NCI-H748 (cell line): ENCODE results near the gene SERPIND1.
"Not testable (repeated sequence)": the region's sequence is repeated elsewhere in the genome, so short reads cannot be mapped to it uniquely, and the experiment has no call there.

ENCODE experiments used
- DNase-seq: peaks from one replicate; lab custom pipeline; 2025; ENCODE audit not compliant: unreplicated experiment; lab: John Stamatoyannopoulos, UW

SERPIND1 gene

DNA sequence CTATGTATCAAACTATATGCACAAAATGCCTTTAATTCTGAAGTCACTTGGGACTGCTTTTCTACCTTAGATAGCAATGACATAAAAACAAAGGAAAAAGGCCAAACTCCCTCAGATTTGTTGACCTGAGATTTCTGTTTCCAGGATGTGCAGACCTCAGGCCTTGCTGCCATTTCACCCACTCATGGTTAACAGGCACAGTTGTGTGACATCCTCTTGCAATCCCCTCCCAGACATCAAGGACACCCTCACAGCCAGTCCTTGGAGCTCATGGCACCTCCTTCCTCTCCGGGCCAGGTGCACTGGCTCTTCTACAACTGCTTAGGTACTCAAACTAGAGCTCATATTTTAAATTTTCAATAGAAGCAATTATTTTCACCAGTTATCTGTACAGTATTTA, 37.3 kb downstream of the SERPIND1 start:
- DNase-seq = no peak

DNA sequence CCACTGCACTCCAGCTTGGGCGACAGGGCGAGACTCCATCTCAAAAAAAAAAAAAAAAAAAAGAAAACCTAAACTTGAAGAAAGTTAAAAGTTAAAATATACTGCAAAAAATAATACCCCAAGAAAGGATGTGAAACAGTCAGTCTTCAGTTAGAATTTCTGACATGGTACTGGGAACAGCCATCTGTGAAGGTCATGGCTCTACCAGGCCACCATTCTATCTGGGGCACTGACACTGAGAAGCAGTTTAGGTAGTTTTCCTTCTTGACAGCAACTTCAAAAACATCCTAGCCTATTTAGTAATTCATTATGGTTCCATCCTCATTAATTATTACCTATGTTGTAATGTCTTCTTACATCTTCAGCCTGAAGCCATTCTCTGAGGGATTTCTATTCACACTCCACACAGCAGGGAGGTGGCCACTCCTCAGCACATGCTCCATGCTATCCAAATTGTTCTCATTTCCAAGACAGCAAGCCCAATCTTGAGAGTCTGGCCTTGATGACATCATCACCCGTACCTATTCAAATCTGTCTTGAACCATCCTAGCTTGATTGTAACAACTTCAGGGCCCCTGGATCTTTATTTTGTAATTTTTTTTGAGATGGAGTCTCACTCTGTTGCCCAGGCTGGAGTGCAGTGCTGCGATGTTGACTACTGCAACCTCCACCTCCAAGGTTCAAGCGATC, 38.2 kb downstream of the SERPIND1 start:
- no peak for DNase-seq

DNA sequence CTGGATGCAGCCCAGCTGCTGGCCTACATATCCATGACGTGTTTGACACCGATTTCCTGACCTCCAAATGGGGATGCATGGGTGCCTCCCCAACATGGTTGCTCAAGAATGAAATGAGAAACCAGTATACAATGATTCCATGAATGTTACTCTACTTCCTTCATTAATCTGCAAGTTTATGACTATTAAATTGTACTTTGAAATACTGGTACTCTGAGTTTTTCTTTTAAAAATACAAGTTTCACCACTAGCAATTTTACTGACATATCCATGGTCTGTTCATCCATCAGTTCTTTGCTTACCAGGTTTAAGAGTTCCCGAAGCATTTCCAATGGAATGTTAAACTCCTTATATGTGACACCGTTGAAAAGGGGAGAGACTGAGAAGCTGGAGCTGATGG, 39.1 kb downstream of the SERPIND1 start:
- no peak for DNase-seq

DNA sequence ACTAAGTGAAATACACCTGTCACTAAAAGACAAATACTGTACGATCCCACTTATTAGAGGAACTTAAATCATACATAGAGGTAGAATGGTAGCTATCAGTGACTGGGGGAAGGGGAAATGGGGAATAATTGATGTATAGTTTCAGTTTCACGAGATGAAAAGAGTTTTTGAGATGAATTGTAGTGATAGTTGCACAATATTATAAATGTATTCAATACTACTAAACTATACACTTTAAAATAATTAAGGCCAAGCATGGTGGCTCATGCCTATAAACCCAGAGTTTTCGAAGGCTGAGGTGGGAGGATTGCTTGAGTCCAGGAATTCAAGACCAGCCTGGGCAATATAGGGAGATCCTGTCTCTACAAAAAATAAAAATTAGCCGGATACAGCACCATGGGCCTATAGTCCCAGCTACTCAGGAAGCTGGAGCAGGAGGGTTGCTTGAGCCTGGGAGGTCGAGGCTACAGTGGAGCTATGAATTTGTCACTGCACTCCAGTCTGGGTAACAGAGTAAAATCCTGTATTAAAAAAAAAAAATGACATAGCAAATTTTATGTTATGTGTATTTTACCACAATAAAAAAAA, 40.4 kb downstream of the SERPIND1 start:
- DNase-seq = no peak

DNA sequence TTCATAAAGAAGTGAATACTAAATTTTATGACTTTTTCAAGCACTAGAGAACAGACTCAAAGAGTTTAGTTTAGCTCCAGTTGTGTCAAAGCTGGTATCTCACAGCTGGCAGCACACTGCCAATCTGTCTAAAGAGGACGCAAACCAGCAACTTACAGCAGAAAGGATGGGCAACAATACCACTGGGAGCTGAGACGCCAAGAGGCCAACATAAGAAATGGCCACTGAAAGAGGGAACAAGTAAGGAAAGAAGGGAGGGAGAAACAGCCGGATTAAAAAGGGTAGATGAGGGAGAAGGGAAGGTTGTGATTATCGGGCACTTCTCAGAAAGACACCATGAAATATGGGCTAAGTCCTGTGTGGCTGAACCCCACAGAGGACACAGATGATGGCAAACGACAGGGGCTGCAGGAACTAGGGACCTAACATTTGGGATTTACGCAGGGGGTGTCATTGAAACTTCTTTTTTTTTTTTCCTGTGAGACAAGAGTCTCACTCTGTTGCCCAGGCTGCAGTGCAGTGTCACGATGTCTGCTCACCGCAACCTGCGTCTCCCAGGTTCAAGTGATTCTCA, 41.7 kb downstream of the SERPIND1 start:
- no peak for DNase-seq

DNA sequence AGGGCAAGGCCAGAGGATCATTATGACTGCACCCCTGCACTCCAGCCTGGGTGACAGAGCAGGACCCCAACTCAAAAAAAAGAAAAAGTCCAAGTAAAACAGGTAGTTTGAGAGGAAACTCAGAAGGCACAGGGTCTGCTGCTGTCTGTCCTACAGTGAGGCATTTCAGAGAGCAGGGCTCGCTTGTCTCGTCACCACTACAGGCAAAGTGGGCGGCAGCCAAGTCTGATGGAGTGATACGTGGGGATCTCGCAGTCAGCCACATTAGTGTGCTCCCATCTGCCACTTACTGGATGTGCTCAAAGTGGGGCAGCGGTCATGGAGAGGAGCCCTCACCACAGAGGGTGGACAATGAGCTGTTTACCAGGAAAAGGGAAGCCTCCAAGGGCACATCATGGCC, 42.6 kb downstream of the SERPIND1 start:
- no peak for DNase-seq

DNA sequence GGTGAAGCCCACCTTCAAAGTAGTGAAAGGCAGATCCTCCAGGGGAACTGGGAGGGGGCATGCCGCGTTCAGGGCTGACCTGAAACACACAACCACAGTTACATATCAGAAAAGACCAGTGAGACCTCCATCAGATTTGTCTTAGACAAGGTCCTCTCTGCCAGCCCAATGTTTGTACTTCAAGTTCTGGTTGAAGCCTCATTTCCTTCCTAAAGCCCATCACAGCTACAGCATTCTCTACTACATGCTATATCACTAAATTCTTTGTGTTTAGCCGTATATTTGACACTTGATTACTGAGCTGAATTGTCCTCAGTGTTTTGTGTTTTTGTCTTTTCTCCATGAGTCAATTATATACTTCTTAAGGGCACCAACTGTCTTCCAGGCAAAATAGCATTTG, 44.6 kb downstream of the SERPIND1 start:
- no peak for DNase-seq

DNA sequence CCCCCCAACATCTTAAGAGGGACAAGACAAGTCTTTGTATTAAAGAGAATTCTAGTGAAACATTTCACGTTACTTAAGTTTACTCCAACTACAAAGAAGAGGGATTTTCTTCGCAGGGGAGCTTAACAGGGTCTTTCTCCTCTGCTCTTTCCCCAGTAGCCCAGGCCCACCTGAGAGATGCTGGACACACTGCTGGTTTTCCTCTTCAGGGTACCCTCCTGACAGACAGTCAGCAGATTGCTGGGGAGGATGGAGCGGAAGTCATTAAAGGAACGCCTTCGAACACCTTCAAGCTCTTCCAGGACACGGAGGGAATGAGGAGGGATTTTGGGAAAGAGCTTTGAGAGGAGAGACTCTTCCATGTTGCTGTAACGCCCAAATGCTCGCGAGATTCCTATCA, 45.6 kb downstream of the SERPIND1 start:
- DNase-seq = no peak

DNA sequence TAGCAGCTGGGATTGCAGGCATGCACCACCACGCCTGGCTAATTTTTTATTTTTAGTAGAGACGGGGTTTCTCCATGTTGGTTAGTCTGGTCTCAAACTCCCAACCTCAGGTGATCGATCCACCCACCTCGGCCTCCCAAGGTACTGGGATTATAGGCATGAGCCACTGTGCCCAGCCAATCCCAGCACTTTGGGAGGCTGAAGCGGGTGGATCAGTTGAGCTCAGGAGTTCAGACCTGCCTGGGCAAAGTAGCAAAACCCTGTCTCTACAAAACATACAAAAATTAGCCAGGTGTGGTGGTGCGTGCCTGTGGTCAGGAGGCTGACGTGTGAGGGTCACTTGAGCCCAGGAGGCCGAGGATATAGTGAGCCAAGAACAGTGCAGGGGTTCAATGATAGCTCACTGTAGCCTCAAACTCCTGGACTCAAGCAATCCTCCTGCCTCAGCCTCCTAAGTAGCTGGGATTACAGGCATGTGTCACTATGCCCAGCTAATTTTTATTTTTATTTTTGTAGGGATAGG, 47.9 kb downstream of the SERPIND1 start:
- not testable (repeated sequence) for DNase-seq

DNA sequence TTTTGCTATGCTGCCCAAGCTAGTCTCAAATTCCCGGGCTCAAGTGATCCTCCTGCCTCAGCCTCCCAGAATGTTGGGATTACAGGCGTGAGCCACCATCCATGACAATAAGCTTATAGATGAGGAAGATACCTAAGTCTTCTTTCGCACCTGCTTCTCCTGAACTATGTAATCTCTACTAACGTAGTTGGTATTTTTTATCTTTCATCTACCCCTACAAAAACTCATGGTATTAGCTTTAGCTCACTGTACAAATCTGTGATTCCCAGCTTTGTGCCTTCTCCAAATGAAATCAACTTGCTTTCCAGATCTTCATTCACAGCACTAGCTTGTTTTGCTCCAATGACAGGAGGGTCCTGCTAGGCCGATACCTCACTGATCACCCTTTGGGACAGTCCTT, 48.3 kb downstream of the SERPIND1 start:
- DNase-seq = no peak

DNA sequence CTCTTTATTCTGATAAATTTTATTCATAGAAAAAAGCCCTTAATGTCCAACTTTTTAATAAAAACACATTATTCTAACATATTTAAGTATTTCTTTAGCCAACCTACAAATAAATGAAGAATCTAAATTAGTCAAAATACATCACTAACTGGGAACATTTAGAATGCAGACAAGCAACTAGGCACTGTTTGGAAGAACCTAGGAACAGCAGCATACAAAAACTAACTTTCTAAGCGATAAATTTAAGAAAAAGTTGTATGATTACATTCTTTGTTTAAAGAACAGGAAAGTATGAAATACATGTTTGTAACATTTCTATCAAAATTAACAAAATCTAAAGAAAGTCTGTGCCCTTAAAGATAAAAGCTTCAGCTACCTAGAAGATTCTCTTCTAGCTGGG, 49.4 kb downstream of the SERPIND1 start:
- DNase-seq = no peak

DNA sequence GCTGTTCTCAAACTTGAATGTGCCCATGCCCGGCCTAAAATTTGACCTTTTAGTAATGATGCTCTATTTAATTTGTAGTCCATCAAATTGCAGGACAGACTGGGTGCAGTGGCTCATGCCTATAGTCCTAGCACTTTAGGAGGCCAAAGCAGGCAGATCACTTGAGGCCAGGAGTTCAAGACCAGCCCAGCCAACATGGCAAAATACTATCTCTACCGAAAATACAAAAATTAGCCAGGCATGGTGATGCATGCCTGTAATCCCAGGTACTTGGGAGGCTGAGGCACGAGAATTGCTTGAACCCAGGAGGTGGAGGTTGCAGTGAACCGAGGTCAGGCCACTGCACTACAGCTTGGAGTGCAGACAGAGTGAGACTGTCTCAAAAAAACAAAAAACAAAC, 51.3 kb downstream of the SERPIND1 start:
- DNase-seq = not testable (repeated sequence)

DNA sequence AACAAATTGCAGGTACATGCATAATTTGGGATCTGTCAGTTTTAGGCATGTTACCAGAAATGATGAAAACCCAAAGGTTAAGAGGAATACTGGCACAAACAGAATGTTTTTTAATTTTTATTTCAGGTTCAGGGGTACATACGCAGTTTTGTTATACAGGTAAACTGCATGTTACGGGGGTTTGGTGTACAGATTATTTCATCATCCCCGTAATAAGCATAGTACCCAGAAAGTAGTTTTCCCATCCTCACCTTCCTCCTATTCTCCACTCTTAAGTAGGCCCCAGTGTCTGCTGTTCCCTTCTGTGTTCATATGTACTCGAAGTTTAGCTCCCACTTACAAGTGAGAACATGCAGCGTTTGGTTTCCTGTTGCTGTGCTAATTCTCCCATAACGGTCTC, 51.7 kb downstream of the SERPIND1 start:
- DNase-seq = no peak

DNA sequence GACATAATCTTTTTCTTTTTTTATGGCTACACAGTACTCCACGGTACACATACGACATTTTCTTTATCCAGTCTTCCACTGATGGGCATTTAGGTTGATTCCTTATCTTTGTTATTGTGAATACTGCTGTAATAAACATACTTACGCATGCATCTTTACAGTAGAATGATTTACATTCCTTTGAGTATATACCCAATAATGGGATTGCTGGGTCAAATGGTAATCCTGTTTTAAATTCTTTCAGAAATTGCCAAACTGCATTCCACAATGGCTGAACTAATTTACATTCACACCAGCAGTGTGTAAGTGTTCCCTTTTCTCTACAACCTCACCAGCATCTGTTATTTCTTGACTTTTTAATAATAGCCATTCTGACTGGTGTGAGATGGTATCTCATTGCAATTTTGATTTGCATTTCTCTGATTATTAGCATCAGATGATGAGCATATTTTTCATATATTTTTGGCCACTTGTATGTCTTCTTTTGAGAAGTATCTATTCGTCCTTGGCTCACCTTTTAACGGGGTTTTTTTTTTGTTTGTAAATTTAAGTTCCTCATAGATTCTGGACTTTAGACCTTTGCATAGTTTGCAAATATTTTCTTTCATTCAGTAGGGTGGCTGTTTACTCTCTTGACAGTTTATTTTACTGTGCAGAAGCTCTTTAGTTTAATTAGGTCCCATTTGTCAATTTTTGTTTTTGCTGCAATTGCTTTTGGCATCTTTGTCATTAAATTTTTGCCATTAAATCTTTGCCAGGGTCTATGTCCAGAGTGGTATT, 52.6 kb downstream of the SERPIND1 start:
- not testable (repeated sequence) for DNase-seq

DNA sequence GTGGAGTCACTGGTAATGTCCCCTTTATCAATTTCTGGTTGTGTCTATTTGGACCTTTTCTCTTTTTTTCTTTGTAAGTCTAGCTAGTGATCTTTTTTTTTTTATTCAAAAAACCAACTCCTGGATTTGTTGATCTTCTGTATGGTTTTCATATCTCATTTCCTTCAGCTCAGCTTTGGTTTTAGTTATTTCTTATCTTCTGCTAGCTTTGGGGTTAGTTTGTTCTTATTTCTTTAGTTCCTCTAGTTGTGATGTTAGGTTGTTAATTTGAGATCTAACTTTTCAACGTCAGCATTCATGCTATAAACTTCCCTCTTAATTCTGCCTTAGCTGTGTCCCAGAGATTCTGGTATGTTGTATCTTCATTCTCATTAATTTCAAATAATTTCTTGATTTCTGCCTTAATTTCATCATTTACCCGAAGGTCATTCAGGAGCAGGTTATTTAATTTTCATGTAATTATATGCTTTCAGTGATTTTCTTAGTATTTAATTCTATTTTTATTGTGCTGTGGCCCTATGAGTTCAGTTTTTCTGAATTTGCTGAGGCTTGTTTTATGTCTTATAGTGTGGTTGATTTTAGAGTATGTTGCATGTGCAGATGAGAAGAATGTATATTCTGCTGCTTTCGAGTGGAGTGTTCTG, 55.7 kb downstream of the SERPIND1 start:
- no peak for DNase-seq

DNA sequence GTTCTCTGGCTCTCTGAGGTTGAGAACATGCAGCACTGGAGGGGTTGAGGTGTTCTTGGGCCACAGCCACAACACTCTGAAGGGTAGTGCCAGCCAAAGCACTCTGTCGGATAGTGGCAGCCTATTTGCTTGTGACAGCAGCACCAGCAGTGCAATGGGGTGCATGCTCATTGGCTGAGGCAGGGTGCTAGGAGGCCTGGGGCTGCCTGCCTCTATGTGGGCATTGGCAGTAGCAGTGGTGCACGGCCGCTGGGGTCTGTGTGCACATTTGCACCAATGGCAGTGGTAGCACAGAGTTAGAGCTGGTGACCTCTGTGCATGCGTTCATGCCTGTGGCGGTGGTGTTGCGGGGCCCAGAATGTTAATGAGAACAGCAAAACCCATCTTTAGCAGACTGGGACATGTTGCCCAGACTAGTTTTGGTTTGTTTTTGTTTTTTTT, 59.3 kb downstream of the SERPIND1 start:
- no peak for DNase-seq

DNA sequence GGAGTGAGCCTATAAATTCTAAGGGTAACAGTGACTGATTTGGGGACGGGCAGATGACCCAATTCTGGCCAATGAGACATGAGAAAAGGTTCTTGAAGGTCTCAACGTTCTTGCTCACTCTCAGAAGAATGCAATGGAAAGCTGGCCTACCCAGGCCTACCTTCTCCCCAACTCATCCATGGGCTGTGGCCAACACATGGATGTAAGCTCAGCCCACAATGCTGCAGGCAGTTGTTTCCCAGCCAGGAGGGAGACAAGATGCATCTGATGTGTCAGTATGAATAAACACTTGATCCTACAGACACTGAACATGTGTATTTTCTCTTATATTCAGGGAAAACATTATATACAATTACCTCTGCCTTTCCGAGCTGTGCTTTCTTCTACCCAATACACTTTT, 60.3 kb downstream of the SERPIND1 start:
- DNase-seq = no peak

DNA sequence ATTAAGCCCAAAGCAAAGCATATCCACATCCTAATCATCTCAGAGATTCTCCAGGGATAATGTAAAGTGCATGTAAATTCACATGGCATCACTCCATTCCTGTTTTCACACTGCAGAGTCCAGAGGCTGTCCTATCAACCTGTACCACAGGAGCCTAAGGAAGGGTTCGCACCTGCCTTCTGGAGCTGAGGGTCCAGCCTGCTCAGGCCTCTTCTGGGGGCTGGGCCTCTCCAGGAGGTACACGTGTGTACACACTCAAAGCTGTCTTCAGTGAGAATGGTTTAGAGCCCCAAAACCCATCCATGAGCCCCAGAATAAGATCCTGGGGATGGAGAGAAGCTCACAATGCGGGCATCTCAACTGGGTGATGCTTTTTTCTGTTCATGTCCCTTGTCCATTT, 60.8 kb downstream of the SERPIND1 start:
- DNase-seq = no peak
